PFSK-1 (cell line): Measurements from ENCODE around the gene NME7. TPM values are rescaled to one million over a fixed set of nuclear protein-coding genes. Genes with fewer than 3 reads are reported as not detected.
A peak's percentile ranks its signal among the peaks of the same experiment; 100 is the strongest.

Experiments
- FOXP2 ChIP-seq: optimal IDR thresholded peaks from 2 replicates; pipeline ENCODE3; 2011; ENCODE audit warnings: borderline replicate concordance, control low read depth, inconsistent platforms; ENCODE audit not compliant: insufficient read depth; ENCODE audit errors: extremely low read length, extremely low read depth
- POLR2AphosphoS5 ChIP-seq: IDR thresholded peaks from 2 replicates; pipeline ENCODE4 v1.6.1; 2012; ENCODE audit warnings: low read depth, mild to moderate bottlenecking, control low read depth, low read length, moderate library complexity
- REST ChIP-seq, 2 experiments: IDR thresholded peaks; 2 replicates each; pipeline versions ENCODE4 v1.6.1 to v1.8.0; 2011 to 2012; ENCODE audit warnings: low read depth in 2 of 2, low read length in 2 of 2, control low read depth in 1 of 2, inconsistent platforms in 1 of 2, mild to moderate bottlenecking in 1 of 2, moderate library complexity in 1 of 2; ENCODE audit not compliant: insufficient read depth in 1 of 2
- SIN3A ChIP-seq: IDR thresholded peaks from 2 replicates; pipeline ENCODE4 v1.6.1; 2012; ENCODE audit warnings: mild to moderate bottlenecking, low read length, moderate library complexity, borderline replicate concordance; ENCODE audit not compliant: insufficient read depth
- TAF1 ChIP-seq: IDR thresholded peaks from 2 replicates; pipeline ENCODE4 v1.6.1; 2012; ENCODE audit warnings: low read length, control low read depth, borderline replicate concordance; ENCODE audit not compliant: insufficient read depth
- polyA plus RNA-seq: library from polyadenylated mRNA; unstranded; fragments of >200 nt; gene quantifications from one replicate; pipeline ENCODE4 v1.2.1, GENCODE V29; 2012; ENCODE audit warnings: low read depth, missing spikeins; ENCODE audit not compliant: insufficient read length

The NME7 gene
- polyA plus RNA-seq, result 8.4 TPM

GRCh38 chr1:169367686-169368405, at the start of gene NME7, which contains the start of gene BLZF1:
Gene NME7 (minus strand): TSS chr1:169367797. CDS start chr1:169367710, 87 bp downstream.
Gene BLZF1 (plus strand): TSS chr1:169368195. CDS start chr1:169369523, 1,328 bp downstream.
- no peak; the same call in 1 of the 2 replicates for TF ChIP-seq TAF1
- TF ChIP-seq FOXP2, result peak; percentile 88
- peak; percentile 51 for TF ChIP-seq SIN3A
- 0 out of 4 replicates have a peak, but pooled peaks of 1 of the 2 experiments have one; percentile 8 for TF ChIP-seq REST (IDR thresholded peaks at IDR 0.05; ENCODE audit: insufficient read depth in 1 of 2, low read depth in 2 of 2, low read length in 2 of 2)
- TF ChIP-seq POLR2AphosphoS5, result peak; percentile 65; the same call in 1 of the 2 replicates

GRCh38 chr1:169414952-169415351, 47.4 kb upstream of the NME7 start:
- no peak for TF ChIP-seq FOXP2
- no peak for TF ChIP-seq REST (IDR thresholded peaks at IDR 0.05; ENCODE audit: insufficient read depth in 1 of 2, low read depth in 2 of 2, low read length in 2 of 2)
- no peak for TF ChIP-seq TAF1
- no peak for TF ChIP-seq SIN3A
- TF ChIP-seq POLR2AphosphoS5, result no peak

GRCh38 chr1:169395955-169396354, 28.4 kb upstream of the NME7 start:
- TF ChIP-seq SIN3A (no peak), TAF1 (no peak), FOXP2 (no peak), REST (IDR thresholded peaks at IDR 0.05; ENCODE audit: insufficient read depth in 1 of 2, low read depth in 2 of 2, low read length in 2 of 2) (no peak), POLR2AphosphoS5 (no peak)

GRCh38 chr1:169392406-169392805, 24.8 kb upstream of the NME7 start:
- TF ChIP-seq TAF1 (no peak), POLR2AphosphoS5 (no peak), SIN3A (no peak), FOXP2 (no peak)

- TF ChIP-seq FOXP2 (no peak), POLR2AphosphoS5 (no peak), REST (IDR thresholded peaks at IDR 0.05; ENCODE audit: insufficient read depth in 1 of 2, low read depth in 2 of 2, low read length in 2 of 2) (no peak)
Measured at GRCh38 chr1:169390303-169390702, 22.7 kb upstream of the NME7 start.
